NCI-H1105 treated with DMSO at 0.1 percent for 48 hours (cell line): ENCODE results near the gene REEP1.

ENCODE experiments used
- DNase-seq: peaks from one replicate; lab custom pipeline; 2025; lab: John Stamatoyannopoulos, UW

Gene REEP1

DNA sequence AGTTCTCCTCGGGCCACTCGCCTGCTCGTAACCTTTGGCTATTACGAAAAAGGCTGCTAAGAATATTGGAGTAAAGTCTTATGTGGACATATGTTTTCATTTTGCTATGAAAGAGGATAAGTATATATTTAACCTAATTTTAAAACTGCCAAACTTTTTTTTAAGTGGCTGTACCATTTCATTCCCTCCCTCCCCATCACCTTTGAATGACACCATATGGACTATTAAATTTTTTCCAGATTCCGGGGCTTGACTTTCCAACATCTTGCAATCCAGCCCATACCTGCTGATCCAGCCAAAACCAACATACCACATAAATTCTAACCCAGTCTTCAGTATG, 31.5 kb downstream of the REEP1 start:
- DNase-seq, result no peak

DNA sequence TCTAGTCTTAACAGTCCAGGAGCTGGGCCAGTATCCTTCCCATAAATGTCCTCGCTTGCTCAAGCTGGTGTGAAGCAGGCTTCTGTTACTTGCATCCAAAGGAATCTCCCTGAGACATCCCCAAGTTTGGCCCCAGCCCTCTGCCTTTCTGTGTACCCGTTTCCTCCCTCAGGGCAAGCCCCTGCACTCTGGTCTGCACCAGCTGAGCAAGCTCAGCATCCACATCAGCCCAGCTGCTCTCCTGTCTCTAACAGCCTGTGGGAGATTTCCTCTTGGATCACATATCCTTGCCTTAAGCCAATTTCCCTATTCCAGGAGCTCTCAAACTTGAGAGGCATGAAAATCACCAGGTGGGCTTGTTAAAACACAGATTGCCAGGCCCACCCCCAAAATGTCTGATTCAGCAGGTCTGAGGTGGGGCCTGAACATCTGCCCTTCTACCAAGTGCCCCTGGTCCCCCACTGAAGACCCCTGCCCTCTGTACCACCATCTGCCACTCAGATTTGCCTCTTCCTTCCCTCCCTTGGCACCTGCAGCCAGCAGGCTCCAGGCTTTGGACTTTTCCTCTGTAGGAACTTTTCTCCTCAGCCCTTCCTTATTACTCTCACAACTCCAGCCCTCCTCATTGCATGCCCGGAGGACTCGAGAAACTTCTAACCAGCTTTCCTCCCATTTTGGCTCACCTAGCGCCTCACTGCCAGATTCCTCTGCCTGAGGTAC, 32.1 kb downstream of the REEP1 start:
- no peak for DNase-seq

DNA sequence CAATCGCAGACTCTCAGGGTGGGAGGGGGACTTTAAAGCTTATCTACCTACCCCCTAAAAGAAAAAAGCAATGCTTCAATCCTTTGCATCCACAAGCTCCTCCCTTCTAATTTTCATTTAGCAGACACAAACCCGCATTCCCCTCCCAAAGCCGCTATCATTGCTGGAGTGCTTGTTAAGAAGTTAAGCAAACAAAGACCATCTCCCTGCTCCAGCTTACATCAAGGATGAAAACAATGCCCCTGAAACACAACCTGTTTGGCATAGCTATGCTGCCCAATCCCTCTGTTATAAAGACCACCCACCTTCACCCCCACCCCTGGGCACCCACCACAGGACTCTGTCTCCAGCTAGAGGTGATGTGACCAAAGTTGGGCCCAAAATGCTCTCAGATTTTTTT, 33.0 kb downstream of the REEP1 start:
- peak; percentile 31 for DNase-seq

DNA sequence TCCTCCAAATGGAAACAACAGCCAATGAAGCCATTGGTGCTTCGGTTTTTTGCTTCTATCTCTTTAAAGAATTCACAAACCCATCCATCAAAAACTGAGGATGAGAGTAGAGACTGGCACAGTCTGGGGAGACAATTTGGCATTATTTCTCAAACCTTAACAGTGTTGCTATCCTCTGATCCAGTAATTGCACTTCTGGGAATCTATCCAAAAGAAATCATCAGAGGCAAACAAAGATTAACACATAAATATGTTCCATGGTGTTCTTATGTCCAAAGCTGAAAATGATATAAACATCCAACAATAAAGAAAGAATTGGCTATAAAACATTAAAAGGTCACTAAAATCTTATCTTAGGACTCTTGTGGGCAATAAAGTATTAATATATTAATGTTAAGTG, 35.1 kb downstream of the REEP1 start:
- peak; percentile 70 for DNase-seq

DNA sequence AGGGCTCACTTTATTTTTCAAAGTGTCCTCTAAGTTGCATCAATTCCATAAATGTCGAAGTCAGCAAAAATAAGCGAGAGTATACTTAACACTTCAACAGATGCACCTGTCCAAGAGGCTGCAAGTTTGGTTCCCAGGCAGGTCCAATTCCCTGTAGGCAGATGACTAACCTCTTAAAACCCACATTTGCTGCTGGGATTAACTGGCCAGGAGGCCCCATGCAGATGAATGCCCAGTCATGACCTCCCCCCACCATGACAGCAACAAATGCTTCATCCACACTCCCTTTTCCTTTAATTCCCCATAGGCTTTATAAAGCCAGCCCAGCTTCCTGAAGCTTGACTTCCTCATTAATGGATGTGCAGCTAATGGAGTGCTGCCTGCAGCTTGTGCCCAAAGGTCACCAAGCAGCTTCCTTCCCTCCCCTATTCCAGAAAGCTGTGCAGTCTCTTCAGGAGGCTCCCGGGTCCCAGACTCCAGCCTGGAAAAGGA, 35.7 kb downstream of the REEP1 start:
- DNase-seq, result peak; percentile 25

DNA sequence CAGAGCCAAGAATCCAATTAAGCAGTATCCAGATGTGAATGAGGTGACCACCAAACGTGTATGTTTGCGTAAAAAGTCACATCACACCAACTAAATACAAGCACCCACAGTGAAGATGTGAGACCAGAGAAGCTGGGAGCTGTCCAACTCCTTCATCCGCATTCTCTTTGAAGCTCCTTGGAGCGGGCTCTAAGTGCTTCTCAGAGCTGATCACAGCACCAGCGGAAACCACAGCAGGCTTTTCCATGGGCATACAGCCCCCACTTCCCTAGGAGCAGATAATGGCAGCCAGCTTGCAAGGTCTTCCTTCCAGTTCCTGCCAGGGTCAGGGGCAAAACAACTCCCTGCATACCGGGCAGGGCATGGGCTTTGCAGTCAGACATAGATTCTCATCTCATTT, 36.4 kb downstream of the REEP1 start:
- no peak for DNase-seq

DNA sequence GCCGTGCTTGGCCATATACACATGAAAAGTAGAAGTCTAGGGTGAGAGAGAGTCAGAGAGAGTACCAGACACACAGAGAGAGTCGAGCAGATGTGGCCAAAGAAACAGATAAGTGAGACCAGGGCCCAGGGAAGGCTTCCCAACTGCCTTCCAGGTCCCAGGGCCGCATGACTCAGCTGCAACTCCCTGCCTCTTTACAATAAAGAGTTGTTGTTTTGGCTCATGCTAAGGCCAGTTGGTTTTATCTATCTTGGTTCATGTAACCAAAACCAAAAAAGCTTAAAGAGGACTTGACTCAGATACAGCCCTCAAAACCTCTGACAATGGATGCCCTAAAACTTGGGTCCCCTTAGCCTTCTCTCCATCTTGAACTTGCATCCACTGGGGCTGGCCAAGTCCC, 36.9 kb downstream of the REEP1 start:
- DNase-seq, result no peak

DNA sequence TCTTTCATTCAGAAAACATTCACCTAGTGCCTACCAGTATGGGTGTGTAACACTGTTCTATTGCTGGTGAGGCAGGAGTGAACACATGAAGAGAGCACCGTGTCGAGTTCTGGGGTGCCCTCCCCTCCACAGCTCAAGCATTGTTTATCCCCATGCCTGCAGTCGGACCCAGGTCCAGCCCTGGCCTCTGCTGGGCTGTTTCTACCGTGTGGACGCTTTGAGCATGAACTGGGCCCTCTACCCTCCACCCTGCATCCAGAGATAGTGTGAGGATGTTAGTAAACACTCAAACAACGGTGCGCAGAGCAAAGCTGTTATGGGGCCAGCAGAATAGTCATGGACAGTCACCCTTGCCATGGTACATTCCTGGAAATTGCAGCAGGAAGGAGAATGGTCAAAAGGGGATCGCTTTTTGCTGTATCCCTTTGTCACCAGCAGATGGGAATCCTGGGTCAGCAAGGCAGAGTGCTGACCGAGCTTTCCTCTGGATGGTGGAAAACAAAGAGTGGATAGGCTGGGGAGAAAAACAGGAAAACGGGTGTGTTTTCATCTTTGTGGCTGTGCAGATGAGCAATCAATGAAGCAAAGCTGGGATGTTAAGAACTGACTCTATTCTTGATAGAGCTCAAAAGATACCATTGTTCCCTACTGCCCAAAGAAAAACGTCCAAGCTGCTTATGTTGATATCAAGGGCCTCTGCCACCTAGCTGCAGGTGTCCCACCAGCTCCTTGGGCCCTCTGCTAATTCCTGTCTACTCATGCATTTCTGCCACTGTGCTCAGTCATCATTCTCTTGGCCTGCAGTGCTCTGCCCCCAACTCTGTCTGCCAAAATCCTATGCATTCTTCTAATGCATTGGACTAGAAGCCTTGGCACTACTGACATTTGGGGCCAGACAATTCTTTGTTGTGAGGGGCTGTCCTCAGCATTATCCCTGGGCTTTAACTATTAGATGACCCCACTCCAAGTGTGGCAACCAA, 38.7 kb downstream of the REEP1 start:
- DNase-seq, result no peak

DNA sequence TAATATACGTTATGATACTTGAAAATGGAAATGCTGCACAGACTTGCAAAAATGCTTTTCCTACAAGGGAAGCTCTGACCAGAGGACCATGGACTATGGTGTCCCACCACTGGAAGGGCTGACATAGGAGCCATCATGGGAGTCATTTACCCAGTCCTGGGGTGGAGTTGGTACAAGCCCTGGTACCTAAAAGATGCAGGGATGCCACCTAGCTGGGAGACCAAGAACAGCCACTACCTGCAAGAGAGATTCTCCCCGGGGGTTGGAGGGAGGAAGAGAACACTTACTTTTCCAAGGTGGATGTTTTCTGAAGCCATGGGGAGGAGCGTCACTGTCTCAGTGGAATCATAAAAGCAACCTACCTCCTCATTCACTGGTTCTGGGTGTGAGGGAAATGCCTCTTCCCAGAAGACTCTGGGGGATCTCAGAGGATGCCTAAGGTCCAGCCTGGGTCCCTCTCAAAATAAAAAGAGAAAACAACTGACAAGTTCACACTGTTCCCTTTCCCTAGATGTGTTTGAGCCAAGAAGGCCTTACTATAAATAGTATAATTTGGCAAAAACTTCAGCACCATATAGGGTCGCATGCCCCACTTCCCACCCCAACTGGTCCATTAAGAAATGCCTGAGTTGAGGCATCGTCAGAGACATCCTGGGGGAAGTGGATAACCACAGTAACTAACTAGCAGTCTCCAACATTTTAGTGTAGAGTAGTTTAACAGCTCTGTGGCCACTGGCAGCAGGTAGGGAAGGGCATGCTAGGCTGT, 39.9 kb downstream of the REEP1 start:
- no peak for DNase-seq

DNA sequence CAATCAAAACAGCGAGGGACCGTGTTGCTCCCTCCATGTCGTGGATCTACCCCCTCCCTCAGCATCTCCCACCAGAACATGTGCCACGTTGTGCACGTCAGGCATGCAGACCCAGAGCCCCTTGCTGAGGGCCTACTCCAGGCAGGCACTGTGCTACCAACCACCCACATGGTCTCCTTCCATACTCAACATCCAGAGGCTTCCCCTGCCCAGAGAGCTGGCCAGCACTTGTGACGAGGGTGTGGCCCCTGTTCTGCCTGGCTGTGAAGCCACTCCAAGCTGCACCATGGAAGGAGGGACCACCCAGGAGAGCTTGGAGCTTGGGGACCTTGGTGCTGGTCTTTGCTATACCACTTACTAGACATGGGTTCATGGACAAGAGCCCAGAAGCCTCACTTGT, 40.5 kb downstream of the REEP1 start:
- DNase-seq, result no peak

DNA sequence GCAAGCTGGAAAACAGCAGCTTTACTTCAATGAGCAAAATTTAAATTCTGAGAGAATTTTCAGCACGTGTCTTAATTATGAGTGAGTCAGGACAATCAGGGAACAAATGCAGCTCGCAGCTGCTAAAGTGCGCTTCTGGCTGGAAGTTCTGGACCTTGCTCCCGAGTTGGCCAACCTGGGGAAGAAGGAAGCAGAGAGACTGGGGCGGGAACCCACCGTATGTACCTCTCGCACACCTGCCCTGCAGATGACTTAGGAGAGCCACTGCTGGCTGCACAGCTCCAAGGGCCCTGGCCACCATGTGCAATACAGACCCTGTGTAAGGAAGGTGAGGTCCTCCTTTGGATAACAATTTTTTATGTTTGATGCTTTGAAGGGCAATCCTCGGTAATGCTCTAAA, 42.4 kb downstream of the REEP1 start:
- no peak for DNase-seq

DNA sequence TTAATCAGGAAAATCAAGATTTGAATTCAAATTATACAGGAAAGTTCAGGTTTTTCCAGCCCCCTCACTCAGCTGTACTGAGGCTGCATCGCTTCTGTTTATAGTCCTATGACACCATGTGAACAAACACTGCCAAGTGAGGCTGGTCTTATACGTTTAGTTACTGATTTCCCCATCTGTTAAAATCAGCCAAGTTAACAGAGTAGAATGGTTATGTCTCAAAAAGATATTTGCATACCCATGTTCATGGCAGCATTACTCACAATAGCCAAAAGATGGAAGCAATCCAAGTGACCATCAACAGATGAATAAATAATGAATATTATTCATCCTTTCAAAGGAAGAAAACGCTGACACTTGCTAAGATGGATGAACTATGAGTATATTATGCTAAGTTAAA, 43.8 kb downstream of the REEP1 start:
- DNase-seq, result no peak

DNA sequence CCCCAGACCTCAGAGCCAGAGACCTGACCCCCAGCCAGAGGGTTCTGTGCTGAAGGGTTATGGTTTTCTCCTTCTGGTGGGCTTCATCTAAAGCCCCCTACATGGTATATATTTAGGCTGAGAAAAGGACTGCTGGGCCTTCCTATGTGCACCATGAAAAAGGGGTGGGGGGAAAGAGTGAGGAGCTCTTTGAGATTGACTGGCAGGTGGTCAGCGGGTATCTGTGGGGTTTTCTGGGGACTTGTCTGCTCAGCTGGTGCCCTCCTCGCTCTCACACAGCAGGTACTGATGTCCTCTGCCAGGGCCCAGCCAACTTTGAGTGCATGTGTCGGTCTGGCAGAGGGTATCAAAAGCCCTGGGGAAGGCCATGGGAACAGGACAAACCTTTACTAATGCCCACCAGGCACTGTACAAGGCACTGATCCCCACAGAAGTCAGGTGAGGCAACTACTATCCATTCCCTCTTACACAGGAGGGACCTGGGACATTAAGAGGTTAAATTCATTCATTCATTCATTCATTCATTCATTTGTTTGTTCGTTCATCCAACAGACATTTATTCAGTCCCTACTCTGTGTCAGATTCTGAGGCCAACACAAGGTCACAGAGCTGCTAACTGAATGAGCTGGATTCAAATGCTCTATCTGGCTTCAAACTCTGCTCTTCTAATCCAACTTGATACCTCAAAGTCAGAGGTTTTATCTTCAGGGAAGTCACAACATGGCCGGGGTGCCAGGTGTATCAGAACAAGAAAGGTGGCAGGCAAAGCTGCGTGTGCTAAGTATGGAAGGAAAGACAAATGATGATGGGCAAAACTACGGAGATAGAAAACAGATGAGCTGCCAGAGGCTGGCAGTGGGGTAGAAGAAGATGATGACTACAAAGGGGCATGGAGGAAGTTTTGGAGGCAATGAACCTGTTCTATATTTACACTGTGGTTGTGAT, 44.6 kb downstream of the REEP1 start:
- no peak for DNase-seq

DNA sequence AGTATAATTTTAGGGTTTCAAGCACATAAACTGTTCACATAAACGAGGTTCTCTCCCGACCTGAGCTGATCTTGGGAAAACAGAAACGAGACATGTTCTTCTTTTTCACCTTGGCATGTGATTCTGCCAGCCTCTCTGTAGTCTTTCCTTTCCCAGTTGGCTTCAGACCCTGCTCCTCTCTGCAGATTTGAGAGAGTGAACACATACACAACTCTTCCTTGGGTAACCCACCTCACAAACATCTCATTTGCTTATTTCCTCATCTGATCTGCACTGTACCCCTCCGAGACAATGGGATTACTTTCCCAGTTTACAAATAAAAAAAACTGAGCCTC, 46.1 kb downstream of the REEP1 start:
- DNase-seq, result no peak

DNA sequence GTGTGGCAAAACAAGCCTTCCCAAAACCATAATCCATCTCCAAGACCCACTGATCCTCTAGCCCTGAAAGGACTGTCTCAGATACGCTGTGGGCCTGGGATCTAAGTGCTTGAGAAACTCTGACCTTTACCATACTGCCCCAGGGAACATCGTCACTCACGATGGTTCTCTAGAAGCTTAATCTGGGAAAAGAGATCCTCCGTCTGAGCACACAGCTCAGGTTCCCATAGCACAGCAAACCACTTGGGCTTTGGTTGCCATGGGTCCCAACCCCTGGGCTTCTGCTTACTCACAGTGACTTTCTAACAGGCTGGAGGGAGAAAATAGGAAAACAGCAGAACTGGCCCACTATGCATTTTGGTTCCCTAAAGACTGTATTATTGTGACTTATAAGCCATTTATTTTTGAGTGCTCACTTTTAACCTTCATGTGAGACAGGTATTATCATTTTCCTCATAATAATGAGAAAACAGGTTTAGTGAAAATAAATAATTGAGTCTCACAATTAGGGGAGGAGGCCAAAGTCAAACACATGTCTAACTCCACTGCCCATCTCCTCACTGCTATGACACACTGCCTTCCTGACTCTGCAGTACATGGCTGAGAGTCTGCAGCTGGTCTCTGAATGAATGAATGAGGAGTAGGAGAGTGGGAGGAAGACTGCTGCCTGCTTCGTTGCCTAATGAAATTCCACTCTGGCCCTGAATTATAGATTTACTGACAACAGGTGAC, 46.7 kb downstream of the REEP1 start:
- DNase-seq, result no peak

DNA sequence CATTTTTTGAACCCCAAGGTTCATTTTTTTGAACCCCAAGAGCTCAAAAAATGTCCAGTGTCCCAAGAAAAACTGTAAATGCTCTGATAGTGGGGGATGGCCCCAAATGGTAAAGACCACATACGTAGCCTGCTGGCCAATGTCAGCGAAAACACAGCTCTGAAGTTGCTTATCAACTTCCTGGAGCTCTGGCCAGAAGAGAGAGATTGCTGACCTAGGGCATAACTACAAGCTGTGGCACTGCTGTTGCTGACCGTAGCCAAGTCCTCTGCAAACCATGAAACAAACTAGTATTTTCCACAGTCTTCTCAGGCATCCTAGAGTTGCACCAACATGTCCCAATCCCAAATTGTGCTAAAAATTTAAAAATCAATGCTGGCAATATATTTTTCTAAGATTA, 50.9 kb downstream of the REEP1 start:
- no peak for DNase-seq

DNA sequence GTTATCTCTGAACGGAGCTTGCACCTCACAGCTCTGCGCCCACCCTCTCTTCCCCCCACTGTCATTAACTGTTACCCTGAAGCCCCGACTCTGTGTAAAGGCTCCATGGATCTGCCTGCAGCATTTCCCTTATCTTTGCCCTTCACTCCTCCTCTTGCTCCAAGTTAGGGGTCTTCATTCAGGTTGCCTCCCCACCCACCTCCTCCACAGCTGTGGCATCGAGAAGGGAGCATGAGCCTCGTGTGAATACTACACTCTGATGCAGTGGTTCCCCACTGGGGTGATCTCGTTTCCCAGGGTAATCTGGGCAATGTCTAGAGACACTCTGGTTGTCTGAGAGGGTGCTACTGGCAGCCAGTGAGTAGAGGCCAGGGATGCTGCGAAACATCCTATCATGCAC, 51.4 kb downstream of the REEP1 start:
- DNase-seq, result no peak

DNA sequence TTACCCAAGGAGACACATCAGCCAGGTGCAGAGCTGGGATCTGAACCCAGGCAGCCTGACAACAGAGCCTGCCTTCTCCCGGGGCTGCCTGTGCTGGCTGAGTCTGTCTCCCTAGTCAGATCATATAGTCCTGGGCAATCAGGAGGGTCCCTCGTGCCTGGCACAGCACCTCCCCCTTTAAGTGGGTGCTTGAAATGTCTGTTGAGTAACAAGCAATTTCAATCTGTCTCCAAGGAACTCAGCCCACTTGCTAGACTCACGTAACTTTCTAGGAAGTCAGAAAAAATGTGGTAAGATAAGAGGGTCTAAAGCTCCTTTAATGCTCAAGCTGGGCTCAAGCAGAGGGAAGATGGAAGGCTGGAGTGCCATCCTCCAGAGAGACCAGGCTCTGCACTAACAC, 51.9 kb downstream of the REEP1 start:
- no peak for DNase-seq

DNA sequence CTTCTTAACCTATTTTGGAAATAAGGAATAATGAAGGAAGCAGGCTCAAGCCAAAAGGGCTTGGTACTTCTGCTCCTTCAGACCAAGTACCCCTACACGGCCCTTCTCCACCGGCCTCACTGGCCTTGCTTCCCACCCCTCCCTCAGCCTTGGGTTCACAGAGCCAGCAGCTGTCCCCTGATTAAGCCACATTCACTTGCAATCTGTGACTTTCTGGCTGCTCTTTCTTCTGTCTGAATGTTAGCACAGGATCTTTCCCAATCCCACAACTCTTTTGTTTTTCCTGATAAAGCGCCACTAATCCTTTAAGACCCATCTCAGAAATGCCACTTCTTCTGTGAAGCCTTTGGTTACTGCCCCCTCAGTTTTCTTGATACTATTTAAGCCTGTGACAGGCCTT, 52.4 kb downstream of the REEP1 start:
- no peak for DNase-seq

DNA sequence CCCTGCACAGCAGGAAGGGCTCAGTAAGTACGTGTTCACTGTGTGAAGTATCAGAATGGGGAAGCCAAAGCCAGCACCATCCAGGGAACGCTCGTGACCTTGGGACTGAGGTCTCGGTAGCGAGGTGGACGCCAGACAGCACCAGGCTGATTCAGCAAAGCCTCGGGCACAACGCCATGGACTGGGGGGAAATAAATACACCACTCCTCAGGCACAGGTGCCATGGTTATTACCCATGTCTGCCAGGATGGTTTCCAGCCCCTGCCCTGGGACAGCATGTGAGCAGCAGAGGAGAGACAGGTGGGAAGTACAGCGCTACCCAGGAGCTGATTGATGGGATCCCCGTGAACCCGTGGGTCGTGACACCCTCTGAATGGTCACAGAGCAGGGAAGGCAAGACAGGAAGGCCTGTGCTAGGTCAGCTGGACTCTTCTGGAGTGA, 53.0 kb downstream of the REEP1 start:
- no peak for DNase-seq
